ENCODE data around the gene R3HDML. TPM values are rescaled to one million over a fixed set of nuclear protein-coding genes. Genes with fewer than 3 reads are reported as not detected.

R3HDML gene
- total RNA-seq, 1 donor from 2014 or later: 0.50 TPM

- peaks cover 2% of the 10 kb centered on the region for H3K4me1 Mint-ChIP-seq (ENCODE audit: low read depth)
- H3K27me3 Mint-ChIP-seq (ENCODE audit: low read depth): peaks cover 32% of the 10 kb centered on the region
- DNase-seq (ENCODE audit: low spot score): no peak
- H3K27ac Mint-ChIP-seq (ENCODE audit: unreplicated experiment): no peak overlapping the region
- H3K36me3 Mint-ChIP-seq (ENCODE audit: low read depth): no peaks in the 10 kb centered on the region
- no peak overlapping the region for H3K4me3 Mint-ChIP-seq (ENCODE audit: unreplicated experiment)
- H3K9me3 Mint-ChIP-seq (ENCODE audit: low read depth): no peaks in the 10 kb centered on the region
- TF ChIP-seq, protein P1, sequence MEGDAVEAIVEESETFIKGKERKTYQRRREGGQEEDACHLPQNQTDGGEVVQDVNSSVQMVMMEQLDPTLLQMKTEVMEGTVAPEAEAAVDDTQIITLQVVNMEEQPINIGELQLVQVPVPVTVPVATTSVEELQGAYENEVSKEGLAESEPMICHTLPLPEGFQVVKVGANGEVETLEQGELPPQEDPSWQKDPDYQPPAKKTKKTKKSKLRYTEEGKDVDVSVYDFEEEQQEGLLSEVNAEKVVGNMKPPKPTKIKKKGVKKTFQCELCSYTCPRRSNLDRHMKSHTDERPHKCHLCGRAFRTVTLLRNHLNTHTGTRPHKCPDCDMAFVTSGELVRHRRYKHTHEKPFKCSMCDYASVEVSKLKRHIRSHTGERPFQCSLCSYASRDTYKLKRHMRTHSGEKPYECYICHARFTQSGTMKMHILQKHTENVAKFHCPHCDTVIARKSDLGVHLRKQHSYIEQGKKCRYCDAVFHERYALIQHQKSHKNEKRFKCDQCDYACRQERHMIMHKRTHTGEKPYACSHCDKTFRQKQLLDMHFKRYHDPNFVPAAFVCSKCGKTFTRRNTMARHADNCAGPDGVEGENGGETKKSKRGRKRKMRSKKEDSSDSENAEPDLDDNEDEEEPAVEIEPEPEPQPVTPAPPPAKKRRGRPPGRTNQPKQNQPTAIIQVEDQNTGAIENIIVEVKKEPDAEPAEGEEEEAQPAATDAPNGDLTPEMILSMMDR (IDR thresholded peaks at IDR 0.05): no peak
These were observed 55.4 kb downstream of the R3HDML start for GRCh38 chr20:44392088-44392775.

- Mint-ChIP-seq H3K9me3 (ENCODE audit: low read depth) (no peaks in the 10 kb centered on the region), H3K27me3 (ENCODE audit: low read depth) (peaks cover 37% of the 10 kb centered on the region), H3K27ac (ENCODE audit: unreplicated experiment) (no peak overlapping the region), H3K4me3 (ENCODE audit: unreplicated experiment) (no peak overlapping the region), H3K36me3 (ENCODE audit: low read depth) (no peaks in the 10 kb centered on the region), H3K4me1 (ENCODE audit: low read depth) (peaks cover 2% of the 10 kb centered on the region)
- TF ChIP-seq, protein P1 (IDR thresholded peaks at IDR 0.05): no peak
- DNase-seq (ENCODE audit: low spot score): peak; percentile 54
These were observed 56.1 kb downstream of the R3HDML start for GRCh38 chr20:44392776-44393607.

GRCh38 chr20:44393608-44394451 is 57.0 kb downstream of the R3HDML start:
- no peak overlapping the region for H3K4me3 Mint-ChIP-seq (ENCODE audit: unreplicated experiment)
- no peaks in the 10 kb centered on the region for H3K9me3 Mint-ChIP-seq (ENCODE audit: low read depth)
- no peak overlapping the region for H3K27ac Mint-ChIP-seq (ENCODE audit: unreplicated experiment)
- H3K4me1 Mint-ChIP-seq (ENCODE audit: low read depth): no peaks in the 10 kb centered on the region
- DNase-seq (ENCODE audit: low spot score): peak; percentile 63
- TF ChIP-seq, protein P1 (IDR thresholded peaks at IDR 0.05): no peak
- H3K27me3 Mint-ChIP-seq (ENCODE audit: low read depth): peaks cover 39% of the 10 kb centered on the region
- H3K36me3 Mint-ChIP-seq (ENCODE audit: low read depth): no peaks in the 10 kb centered on the region

DNA sequence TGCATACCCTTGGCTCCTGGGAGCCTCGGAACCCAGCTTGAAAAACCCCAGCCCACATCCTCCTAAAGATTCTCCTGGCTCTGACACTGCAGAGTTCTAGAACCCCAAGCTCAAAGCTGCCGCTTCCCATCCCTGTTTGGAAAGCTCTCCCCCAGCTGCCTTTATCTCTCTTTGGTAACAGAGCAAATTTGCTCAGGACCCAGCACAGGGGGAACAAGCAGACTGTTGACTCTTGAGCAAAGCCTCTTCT is 57.5 kb downstream of the R3HDML start:
- Mint-ChIP-seq H3K4me3 (ENCODE audit: unreplicated experiment) (no peak overlapping the region), H3K36me3 (ENCODE audit: low read depth) (no peaks in the 10 kb centered on the region), H3K27ac (ENCODE audit: unreplicated experiment) (no peak overlapping the region), H3K9me3 (ENCODE audit: low read depth) (no peaks in the 10 kb centered on the region), H3K27me3 (ENCODE audit: low read depth) (peaks cover 41% of the 10 kb centered on the region), H3K4me1 (ENCODE audit: low read depth) (no peaks in the 10 kb centered on the region)
- no peak for DNase-seq (ENCODE audit: low spot score)
- TF ChIP-seq, protein P1 (IDR thresholded peaks at IDR 0.05): no peak

Measured in chondrocyte (in vitro differentiated cells).